Umbilical cord (tissue), 2 donors: Measurements from ENCODE around the gene UQCR11. TPM values are rescaled to one million over a fixed set of nuclear protein-coding genes. Genes with fewer than 3 reads are reported as not detected.
A peak's percentile ranks its signal among the peaks of the same experiment; 100 is the strongest.

Source experiments
- DNase-seq: peaks from one replicate; pipeline ENCODE4 v3.0.0-alpha.2; 2015; ENCODE audit warnings: low spot score
- total RNA-seq: library from RNA; depleted of rRNA; stranded (reverse); fragments of >200 nt; gene quantifications from one replicate; pipeline ENCODE4 v1.2.3, GENCODE V29; 2014; ENCODE audit warnings: low replicate concordance; ENCODE audit not compliant: insufficient read depth

UQCR11 gene
- total RNA-seq, 1 donor from 2014 or later = 86.2 TPM

GRCh38 chr19:1569997-1570396 is 35.3 kb downstream of the UQCR11 start:
- DNase-seq = no peak

DNA sequence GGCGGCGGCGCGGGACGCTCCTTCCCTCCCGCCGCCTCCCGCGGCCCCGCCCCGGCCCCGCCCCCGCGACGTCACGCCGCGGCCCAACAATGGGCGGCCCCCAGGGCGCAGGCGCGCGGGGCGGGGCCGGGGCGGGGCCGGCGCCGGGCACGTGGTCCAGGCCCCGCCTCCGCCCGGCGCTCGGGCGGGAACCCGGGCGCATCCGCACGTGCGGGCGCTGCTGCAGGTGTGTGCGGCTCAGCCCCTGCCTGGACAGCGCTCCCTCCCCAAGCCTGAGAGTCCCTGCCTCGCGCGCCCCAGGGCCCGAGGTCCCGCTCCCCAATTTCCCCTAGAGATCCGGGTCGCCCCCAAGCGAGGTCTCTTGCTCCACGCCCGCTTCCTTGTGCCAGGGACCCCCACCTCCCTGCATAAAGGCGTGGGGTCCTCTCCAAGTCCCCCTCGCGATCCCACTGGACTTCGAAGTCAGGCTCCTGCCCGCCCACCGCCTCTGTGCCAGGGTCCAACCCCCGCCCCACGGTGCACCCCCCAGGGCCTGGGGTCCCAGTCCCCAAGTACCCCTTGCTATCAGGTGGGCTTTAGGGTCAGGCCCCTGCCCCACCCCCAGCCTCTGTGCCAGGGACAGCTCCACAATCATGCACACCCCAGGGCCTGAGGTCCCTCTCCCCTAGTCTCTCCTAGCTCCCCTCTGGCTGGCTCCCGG is 36.8 kb downstream of the UQCR11 start, which contains the start of gene MEX3D:
Gene MEX3D, minus strand, starts transcription at position 6 of the 700 bp plus-strand sequence. CDS start 267 bp downstream, outside the sequence.
- peak; percentile 73 for DNase-seq

- no peak for DNase-seq
Measured at GRCh38 chr19:1567848-1568227, 37.4 kb downstream of the UQCR11 start.

GRCh38 chr19:1567116-1567847 is 38.0 kb downstream of the UQCR11 start:
- no peak for DNase-seq

DNA sequence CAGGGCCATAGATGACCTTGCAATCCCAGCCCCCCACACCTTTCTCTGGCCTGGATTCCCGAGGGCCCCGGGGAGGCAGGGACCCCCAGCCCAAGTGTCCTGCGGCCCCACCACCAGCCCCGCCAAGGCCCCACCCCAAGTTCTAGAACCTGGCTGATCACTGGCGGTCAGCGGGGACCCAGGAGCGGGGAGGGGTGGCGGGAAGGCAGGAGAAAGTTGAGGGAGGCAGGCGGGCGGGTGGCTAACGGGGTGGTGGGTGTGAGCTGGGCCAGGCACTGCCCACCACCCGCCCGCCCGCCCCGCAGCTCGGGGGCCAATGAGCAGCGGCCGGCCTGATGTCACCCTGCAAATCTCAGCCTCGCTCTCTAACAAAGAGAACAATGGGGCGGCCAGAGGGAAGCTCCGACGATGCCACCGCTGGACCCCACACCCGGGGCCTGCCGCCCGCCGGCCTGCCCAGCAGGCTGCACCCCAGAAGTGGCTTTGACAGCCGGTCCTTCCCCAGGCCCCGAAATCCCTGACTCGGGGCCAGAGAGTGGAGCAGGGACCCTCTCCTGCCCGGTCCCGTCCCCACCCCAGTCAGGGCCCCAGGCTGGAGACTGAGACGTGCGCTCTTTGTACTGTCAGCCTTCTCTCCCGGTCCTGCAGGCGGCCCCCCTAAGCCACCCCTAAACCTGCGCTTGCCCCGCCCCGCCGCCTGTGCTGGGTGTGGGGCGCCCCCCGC is 38.7 kb downstream of the UQCR11 start:
- peak; percentile 94 for DNase-seq

DNA sequence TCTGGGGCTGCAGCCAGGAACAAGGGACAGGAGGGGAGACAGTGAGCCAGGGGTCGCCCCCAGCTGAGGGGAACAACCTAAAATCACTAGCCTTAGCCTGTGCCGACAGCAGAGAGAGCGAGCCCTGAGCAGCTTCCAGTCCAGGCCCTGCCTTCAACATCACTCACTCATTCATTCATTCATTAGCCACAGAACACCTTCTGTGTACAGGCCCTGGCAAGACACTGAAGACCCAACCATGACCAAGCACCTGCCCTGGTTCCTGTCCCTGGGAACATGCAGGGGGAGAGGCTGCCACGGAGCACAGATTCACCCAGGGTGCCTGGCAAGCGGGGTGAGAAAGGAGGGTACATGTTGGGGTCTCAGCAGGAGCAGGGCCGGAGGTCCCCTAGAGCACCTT is 42.0 kb downstream of the UQCR11 start:
- DNase-seq = no peak

DNA sequence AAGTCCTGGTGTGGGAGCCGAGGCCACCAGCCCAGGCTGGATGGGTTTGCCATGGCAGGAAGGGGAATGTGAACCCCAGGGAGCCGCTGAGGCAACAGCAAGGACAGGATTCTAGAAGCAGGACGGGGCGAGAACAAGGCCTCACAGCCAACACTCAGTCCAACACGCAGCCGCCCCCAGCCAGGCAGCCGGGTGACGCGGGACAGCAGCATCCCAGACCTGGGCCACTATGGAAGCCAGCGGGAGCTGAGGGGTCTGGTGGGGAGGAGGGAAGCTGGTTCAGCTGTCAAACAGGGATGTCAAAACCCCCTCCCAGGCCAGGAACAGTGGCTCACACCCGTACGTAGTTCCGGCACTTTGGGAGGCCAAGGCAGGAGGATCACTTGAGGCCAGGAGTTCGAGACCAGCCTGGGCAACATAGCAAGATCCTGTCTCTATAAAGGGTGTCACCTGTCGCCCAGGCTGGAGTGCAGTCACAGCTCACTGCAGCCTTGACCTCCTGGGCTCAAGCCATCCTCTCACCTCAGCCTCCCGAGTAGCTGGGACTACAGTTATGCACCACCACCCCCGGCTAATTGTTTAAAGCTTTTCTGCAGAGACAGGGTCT is 43.9 kb downstream of the UQCR11 start:
- DNase-seq = no peak

GRCh38 chr19:1560286-1560882 is 44.9 kb downstream of the UQCR11 start:
- DNase-seq = no peak

- no peak for DNase-seq
Measured at GRCh38 chr19:1558552-1558951, 46.7 kb downstream of the UQCR11 start.

GRCh38 chr19:1556390-1557070 is 48.7 kb downstream of the UQCR11 start:
- DNase-seq = no peak

- no peak for DNase-seq
Measured at GRCh38 chr19:1555487-1556389, 49.5 kb downstream of the UQCR11 start.

DNA sequence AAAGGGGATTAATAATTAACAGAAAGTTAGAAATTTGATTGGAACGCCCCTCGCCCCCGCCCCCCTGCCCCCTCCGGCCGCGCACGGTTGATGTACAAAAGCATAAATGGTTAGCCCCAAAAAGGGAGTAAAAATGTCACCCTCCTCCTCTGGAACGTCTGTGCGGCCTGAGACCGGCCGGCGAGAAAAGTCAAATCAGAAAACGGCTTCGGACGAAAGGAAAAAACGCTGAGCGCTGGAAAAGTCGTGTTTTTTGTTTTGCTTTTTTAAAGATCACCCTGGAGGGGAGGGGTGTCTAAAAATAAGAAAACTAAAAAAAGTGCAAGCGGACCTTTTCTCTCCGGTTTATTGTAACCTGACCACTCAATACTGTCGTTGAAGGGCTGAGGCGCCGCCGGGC is 50.3 kb downstream of the UQCR11 start:
- no peak for DNase-seq

- DNase-seq = no peak
Measured at GRCh38 chr19:1553415-1553814, 51.8 kb downstream of the UQCR11 start.

DNA sequence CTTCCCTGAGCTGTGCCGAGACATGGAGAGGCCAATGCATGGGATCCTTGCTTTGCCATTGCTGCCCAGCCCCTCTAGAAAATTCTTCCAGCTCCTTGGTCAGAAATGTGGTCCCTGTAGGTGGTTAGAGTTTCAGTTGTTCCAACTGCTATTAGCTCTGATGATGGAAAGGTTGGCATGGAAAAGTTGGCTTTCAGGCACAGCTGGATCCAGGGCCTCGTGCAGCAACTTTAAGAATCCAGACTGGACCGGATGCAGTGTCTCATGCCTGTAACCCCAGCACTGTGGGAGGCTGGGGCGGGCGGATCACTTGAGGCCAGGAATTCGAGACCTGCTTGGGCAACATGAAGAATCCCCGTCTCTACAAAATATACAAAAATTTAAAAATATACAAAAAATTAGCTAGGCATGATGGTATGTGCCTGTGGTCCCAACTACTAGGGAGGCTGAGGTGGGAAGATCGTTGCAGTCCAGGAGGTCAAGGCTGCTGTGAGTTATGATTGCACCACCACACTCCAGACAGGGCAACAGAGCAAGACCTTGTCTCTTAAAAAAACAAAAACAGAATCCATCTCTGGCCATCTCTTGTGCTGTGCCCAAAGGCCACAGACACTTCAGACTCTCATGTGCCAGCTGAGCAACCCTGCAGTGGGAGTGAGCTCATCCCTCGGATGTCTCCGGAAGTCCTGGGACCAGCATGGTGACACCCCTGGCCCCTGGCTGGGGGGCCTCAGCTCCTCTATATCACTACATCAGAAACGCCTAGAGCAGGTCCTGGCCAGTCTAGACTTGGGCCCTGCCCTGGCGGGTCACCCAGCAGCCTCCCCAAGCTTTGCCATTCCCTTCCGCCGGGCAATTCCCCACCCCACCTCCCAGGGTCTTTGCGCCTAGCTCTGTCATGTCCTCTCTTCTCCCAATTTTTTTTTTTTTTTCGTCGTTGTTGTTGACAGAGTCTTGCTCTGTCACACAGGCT is 53.9 kb downstream of the UQCR11 start:
- no peak for DNase-seq

- DNase-seq = no peak
Measured at GRCh38 chr19:1549332-1549945, 55.8 kb downstream of the UQCR11 start.
